Thoracic aorta (tissue), 2 donors: Measurements from ENCODE around the gene FBXO10. TPM values are rescaled to one million over a fixed set of nuclear protein-coding genes. Genes with fewer than 3 reads are reported as not detected.

ENCODE experiments used
- ATAC-seq: fragments of 150-250 bp; one replicate; pipeline ENCODE4 v1.8.0; 2017; ENCODE audit warnings: low read depth; ENCODE audit not compliant: insufficient number of reproducible peaks, low FRiP score
- DNase-seq: peaks from one replicate; pipeline ENCODE4 v3.0.0-alpha.2; 2020; ENCODE audit warnings: low spot score
- H3K27ac ChIP-seq, 2 donors: fragments of 200-600 bp; sonication (generic); 1 replicate in 1 of 2; 2 replicates in 1 of 2; pipeline ENCODE4 v1.5.1; 2016; ENCODE audit warnings: mild to moderate bottlenecking in 2 of 2, moderate library complexity in 2 of 2
- H3K27me3 ChIP-seq: fragments of 200-600 bp; sonication (generic); replicated peaks from 2 replicates; pipeline ENCODE4 v1.6.0; 2016; ENCODE audit warnings: mild to moderate bottlenecking; ENCODE audit not compliant: insufficient read depth
- H3K36me3 ChIP-seq: fragments of 200-600 bp; sonication (generic); one replicate; pipeline ENCODE4 v1.5.1; 2016
- H3K4me1 ChIP-seq, 2 donors: fragments of 200-600 bp; sonication (generic); 1 replicate in 1 of 2; 2 replicates in 1 of 2; pipeline versions ENCODE4 v1.5.1 to v1.6.0; 2016; ENCODE audit warnings: low read depth in 2 of 2, mild to moderate bottlenecking in 1 of 2; ENCODE audit not compliant: control insufficient read depth in 1 of 2
- H3K4me3 ChIP-seq: fragments of 200-600 bp; sonication (generic); 2 replicates; pipeline ENCODE4 v1.5.1; 2016; ENCODE audit warnings: mild to moderate bottlenecking
- H3K9me3 ChIP-seq: fragments of 200-600 bp; sonication (generic); 2 replicates; pipeline ENCODE4 v1.5.1; 2016
- total RNA-seq, 2 donors: library from RNA; depleted of rRNA; stranded (reverse); fragments of >200 nt; gene quantifications; one replicate each; pipeline versions ENCODE4 v1.1.0 to v1.2.3, GENCODE V29; 2016
- TF ChIP-seq, protein P1 (sequence below): fragments of 200-600 bp; sonication (generic); IDR thresholded peaks from one replicate; pipeline ENCODE4 v1.5.1; 2019; ENCODE audit warnings: antibody characterized with exemption

The FBXO10 gene
- total RNA-seq, 2 donors from 2014 or later = 6.9 to 20.7 TPM

DNA sequence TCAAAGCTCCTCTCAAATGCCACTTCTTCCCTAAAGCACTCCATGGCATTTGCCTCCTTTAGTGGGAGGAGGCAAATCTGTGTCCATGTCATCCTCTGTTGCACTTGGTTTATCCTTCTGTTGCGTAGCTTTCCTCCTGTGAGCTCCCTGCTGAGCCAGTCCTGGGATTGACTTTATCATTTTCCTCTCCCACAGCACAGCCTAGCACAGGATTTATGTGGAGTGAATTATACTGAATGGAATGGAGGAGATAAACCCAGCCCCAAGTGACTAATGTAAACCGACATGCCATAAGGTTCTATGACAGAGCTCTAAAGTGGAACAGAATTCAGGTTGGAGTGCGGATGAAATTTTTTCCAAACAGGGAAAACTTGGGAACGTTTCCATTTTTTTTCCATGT lies 42.6 kb upstream of the FBXO10 start:
- no peak overlapping the region for H3K27ac ChIP-seq
- TF ChIP-seq, protein P1, sequence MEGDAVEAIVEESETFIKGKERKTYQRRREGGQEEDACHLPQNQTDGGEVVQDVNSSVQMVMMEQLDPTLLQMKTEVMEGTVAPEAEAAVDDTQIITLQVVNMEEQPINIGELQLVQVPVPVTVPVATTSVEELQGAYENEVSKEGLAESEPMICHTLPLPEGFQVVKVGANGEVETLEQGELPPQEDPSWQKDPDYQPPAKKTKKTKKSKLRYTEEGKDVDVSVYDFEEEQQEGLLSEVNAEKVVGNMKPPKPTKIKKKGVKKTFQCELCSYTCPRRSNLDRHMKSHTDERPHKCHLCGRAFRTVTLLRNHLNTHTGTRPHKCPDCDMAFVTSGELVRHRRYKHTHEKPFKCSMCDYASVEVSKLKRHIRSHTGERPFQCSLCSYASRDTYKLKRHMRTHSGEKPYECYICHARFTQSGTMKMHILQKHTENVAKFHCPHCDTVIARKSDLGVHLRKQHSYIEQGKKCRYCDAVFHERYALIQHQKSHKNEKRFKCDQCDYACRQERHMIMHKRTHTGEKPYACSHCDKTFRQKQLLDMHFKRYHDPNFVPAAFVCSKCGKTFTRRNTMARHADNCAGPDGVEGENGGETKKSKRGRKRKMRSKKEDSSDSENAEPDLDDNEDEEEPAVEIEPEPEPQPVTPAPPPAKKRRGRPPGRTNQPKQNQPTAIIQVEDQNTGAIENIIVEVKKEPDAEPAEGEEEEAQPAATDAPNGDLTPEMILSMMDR = no peak
- no peak for DNase-seq
- H3K27me3 ChIP-seq = no peaks in the 10 kb centered on the region
- ATAC-seq = no peak
- no peaks in the 10 kb centered on the region for H3K9me3 ChIP-seq
- no peaks in the 10 kb centered on the region for H3K36me3 ChIP-seq
- no peaks in the 10 kb centered on the region for H3K4me1 ChIP-seq
- no peak overlapping the region for H3K4me3 ChIP-seq

DNA sequence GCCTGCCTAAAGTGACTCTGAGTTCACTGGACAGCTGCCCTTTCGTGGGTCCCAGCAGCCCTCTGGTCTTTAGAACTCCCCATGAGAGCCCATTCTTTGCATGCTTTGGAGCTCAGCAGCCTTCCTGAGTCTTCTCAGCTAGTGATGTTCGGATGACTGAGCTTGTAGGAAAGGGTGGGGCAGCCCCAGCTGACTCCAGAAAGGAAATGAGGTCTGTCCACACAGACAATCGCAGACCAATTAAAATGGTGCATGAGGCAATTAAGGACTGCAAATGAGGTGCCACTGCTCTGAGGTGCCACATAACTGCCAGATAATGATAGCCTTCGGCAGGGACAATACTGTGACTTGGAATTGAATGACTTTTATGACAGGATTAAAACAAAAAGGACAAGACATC lies 41.7 kb upstream of the FBXO10 start:
- no peaks in the 10 kb centered on the region for H3K9me3 ChIP-seq
- H3K4me3 ChIP-seq = no peak overlapping the region
- H3K27ac ChIP-seq = no peak overlapping the region
- H3K36me3 ChIP-seq = no peaks in the 10 kb centered on the region
- no peaks in the 10 kb centered on the region for H3K27me3 ChIP-seq
- H3K4me1 ChIP-seq = no peaks in the 10 kb centered on the region
- ATAC-seq (no peak), DNase-seq (no peak)
- TF ChIP-seq, protein P1 = no peak

DNA sequence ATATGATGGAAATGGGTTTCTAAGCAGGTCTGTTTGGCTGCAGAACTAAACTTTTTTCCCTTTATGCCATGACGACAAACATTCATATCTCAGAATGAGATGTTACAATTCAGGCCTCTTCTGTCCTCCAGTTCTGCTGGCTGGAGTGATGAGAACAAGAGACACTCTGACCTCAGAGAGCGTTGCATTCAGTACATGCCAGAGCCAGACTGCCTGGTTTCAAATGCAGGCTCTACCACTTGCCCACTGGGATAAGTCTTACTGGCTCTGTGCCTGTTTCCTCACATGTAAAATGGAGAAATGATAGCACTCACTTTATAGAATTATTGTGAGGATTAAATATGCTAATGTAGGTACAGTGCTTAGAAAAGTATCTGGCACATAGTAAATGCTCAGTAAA lies 41.0 kb upstream of the FBXO10 start:
- no peak for ATAC-seq

DNA sequence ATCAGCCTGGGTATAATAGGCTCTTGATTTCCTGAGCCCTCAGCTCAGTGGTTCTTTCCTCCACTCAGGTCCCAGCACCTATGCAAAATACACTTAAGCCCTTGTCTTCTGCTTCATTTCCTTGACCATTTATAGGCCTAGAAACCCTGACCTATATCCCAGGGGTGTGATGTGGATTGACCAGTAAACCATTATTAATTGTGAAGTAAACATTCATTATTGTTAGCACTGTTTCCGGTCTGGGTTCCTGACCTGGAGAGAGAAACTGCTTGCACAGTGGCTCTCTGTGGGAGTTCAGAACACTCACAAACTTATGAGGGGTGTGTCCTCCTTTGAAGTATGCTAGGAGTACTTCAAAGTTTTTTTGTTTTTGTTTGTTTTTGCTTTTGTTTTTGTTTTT lies 35.8 kb upstream of the FBXO10 start:
- no peaks in the 10 kb centered on the region for H3K36me3 ChIP-seq
- H3K4me1 ChIP-seq = no peaks in the 10 kb centered on the region
- no peak for DNase-seq
- no peak overlapping the region for H3K27ac ChIP-seq
- TF ChIP-seq, protein P1 = no peak
- H3K9me3 ChIP-seq = no peaks in the 10 kb centered on the region
- ATAC-seq = no peak
- no peaks in the 10 kb centered on the region for H3K27me3 ChIP-seq
- H3K4me3 ChIP-seq = no peak overlapping the region

More for the DNA sequence above, 41.0 kb upstream of the FBXO10 start:
- no peaks in the 10 kb centered on the region for H3K27me3 ChIP-seq
- no peak overlapping the region for H3K4me3 ChIP-seq
- no peaks in the 10 kb centered on the region for H3K9me3 ChIP-seq
- TF ChIP-seq, protein P1 = no peak
- no peaks in the 10 kb centered on the region for H3K4me1 ChIP-seq
- no peaks in the 10 kb centered on the region for H3K36me3 ChIP-seq
- H3K27ac ChIP-seq = no peak overlapping the region
- no peak for DNase-seq

DNA sequence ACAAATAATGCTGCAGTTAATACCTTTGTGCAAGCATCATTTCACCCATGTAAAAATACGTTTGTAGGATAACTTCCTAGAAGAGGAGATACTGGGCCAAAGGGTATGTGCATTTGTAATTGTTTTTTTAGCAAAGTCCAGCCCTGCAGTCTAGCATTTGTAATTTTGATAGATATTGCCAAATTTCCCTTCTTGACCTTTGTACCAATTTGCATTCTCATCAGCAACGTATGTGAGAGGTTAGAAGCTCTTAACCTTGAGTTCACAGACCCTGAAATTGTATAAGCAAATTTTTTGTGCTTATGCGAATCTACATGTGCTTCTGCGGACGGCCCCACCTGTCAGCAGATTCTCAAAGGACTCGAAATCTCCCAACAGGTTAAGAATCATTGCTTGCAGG lies 34.8 kb upstream of the FBXO10 start:
- Histone ChIP-seq H3K27ac (no peak overlapping the region), H3K36me3 (no peaks in the 10 kb centered on the region), H3K9me3 (no peaks in the 10 kb centered on the region), H3K4me3 (no peak overlapping the region), H3K27me3 (no peaks in the 10 kb centered on the region), H3K4me1 (no peaks in the 10 kb centered on the region)
- DNase-seq = no peak
- TF ChIP-seq, protein P1 = no peak
- no peak for ATAC-seq
